Hematopoietic multipotent progenitor cell treated with erythropoietin and hydrocortisone succinate and interleukin-3 and kit ligand, for 4 days (in vitro differentiated cells): Measurements from ENCODE around the gene MYOM1.
A peak's percentile ranks its signal among the peaks of the same experiment; 100 is the strongest.
"Not testable (repeated sequence)": the region's sequence is repeated elsewhere in the genome, so short reads cannot be mapped to it uniquely, and the experiment has no call there.

Experiments used
- DNase-seq: peaks from one replicate; pipeline ENCODE4 v3.0.0-alpha.2; 2015

MYOM1 gene

GRCh38 chr18:3217948-3218647 lies 1.7 kb downstream of the MYOM1 start:
- peak; percentile 30 for DNase-seq

DNA sequence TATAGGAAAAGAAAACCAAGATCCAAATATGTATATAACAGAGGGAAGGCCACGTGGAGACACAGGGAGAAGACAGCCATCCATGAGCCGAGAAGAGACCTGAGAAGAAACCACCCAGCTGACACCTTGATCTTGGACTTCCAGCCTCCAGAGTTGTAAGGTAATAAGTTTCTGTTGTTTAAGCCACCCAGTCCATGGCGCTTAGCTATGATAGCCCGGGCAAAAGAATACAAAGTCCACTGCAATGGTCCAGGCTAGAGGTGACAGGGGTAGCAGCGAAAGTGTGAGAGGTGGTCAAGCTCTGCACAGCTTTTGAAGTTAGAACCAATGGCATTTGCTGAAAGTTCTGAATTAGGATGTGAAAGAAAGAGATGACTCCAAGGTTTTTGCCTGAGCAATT lies 2.8 kb downstream of the MYOM1 start:
- DNase-seq: no peak

- no peak for DNase-seq
These were observed 4.7 kb downstream of the MYOM1 start for GRCh38 chr18:3214855-3215637.

GRCh38 chr18:3213300-3214059 lies 6.3 kb downstream of the MYOM1 start:
- peak; percentile 86 for DNase-seq

- no peak for DNase-seq
These were observed 7.1 kb downstream of the MYOM1 start for GRCh38 chr18:3212657-3213056.

GRCh38 chr18:3211236-3211992 lies 8.4 kb downstream of the MYOM1 start:
- DNase-seq: no peak

DNA sequence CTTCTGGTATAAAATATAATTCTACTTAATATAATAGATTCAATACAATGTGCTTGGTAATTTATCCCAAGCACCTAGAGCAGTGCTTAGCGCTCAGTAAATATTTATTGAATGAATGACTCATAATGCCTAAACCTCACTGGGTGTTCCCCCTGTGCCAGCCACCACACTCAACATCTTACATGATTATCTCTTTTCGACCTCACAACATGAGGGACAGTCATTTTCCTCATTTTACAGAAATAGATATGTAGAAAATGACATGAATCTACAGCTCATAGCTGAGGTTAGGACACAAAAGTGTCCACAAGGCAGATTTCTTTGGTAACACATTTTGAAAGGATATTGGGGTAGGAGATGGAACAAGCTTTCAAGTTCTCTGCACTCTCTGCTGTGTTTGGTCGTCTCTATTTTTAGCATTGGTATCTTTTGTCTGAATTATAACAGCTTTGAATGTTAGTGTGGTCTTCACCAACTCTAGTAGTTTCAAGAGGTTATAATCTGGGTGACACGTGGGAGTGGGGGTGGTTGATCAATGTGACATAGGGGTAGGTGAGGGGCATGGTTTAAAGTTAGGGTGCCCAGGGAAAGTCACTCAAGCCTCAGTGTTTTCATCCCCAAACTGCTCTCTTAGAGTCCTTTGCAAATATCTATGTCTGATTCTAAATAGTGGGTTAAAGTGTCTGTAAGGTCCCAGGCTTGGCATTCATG lies 9.8 kb downstream of the MYOM1 start:
- peak; percentile 61 for DNase-seq

GRCh38 chr18:3207565-3207964 lies 12.2 kb downstream of the MYOM1 start:
- DNase-seq: no peak

- DNase-seq: no peak
These were observed 14.5 kb downstream of the MYOM1 start for GRCh38 chr18:3205239-3205638.

GRCh38 chr18:3199942-3200645 lies 19.7 kb downstream of the MYOM1 start:
- DNase-seq: no peak

- not testable (repeated sequence) for DNase-seq
These were observed 21.4 kb downstream of the MYOM1 start for GRCh38 chr18:3198260-3198860.

GRCh38 chr18:3194947-3195612 lies 24.7 kb downstream of the MYOM1 start:
- DNase-seq: no peak

DNA sequence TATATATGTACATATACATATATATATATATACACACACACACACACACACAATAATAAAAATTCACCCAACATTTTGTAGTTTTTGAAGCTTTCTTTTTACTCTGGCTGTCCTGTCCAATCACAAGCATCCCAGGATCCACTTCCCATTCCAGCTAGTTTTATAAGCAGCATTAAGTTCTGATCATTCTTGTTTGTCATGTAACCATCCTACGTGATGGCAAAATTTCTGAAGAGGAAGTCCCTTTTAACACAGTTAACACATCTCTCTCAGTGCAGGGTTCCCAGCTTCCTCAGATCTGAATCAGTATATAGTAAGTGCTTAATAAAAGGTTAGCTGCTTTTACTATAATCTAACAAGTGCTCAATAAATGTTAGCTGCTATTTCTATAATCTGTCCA lies 26.4 kb downstream of the MYOM1 start:
- DNase-seq: no peak

DNA sequence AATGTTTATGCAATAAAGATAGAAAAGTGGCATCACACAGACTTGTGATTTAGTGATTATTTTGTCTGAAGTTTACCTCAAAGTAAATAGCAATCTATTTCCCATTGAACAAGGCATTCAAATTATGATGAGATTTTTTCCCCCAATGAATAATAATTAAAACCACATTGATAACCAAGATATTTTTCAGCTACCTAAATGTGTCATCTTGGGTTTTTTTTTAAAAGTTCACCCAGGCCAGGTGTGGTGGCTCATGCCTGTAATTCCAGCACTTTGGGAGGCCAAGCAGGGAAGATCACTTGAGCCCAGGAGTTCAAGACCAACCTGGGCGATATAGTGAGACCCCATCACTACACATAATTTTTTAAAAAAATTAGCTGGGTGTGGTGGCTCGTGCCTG lies 27.0 kb downstream of the MYOM1 start:
- no peak for DNase-seq

- DNase-seq: no peak
These were observed 27.5 kb downstream of the MYOM1 start for GRCh38 chr18:3192286-3192685.

- no peak for DNase-seq
These were observed 29.2 kb downstream of the MYOM1 start for GRCh38 chr18:3190610-3191009.

DNA sequence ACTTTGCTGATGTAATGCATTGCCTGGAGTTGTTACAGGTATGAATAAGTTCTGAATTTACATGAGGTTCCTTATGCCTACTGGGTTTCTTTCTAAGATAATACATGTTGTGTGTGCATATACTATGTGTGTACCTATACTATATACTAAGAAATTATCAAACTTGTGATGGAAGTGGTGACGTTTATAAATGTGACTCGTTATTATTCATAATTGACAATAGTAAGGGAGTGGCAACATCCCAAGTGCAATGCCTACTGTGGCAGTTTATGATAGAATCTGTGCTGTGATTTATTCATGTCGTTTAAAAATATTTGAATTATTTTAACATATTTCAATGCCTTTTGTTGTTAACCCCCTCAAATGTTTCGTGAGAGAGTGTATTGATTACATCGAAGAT lies 29.9 kb downstream of the MYOM1 start:
- DNase-seq: no peak

DNA sequence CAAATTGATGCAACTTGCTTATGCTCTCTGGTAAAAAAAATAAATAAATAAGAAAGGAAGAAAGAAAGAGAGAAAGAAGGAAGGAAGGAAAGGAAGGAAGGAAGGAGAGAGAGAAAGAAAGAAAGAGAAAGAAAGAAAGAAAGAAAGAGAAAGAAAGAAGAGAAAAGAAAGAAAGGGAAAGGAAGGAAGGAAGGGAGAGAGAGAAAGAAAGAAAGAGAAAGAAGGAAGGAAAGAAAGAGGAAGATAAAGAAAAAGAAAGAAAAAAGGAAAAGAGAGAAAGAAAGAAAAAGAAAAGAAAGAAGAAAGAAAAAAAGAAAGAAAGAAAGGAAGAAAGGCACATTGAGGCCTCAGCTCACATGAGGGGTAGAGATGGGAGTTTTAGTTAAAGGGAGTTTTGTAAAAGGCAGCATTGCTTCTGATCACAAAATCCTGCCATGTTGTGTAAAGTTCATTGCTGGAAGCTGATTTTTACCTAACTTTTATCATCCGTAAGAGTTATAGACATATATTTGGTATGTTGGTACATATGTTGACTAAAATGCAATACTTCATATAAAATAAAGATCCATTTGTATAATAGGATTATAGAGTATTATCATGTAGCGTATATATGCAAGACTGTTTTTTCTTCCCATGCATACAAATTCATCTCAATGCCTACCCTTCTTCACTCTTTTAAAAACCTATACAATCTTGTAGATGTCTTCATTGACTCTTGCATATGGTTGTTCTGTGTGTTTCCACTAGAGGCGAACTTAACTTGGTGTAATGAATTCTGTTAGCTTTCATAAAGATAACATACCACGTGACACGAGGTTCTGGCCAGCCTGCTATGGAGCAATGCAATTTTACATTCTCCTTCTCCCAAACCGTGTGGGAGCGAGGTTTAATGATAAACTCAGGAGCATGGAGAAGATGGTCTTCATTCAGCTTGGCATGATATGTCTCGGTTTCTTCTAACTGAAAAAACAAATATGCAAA lies 32.8 kb downstream of the MYOM1 start:
- peak; percentile 61 for DNase-seq

- no peak for DNase-seq
These were observed 35.3 kb downstream of the MYOM1 start for GRCh38 chr18:3184275-3184963.
